ENCODE measurements around the gene LPA.

The LPA gene

GRCh38 chr6:160519603-160520042 is 144.5 kb downstream of the LPA start:
- no peaks in the 10 kb centered on the region for H3K36me3 ChIP-seq
- no peaks in the 10 kb centered on the region for H3K9me3 ChIP-seq
- peaks cover 55% of the 10 kb centered on the region for H3K27me3 ChIP-seq
- H3K27ac ChIP-seq: no peak overlapping the region
- H3K4me1 ChIP-seq (ENCODE audit: control insufficient read depth in 1 of 2, insufficient read depth in 1 of 2, low read depth in 1 of 2, low read length in 1 of 2): peaks cover 2 to 10% of the 10 kb centered on the region in 2 experiments
- H3K4me3 ChIP-seq (ENCODE audit: low read depth in 1 of 2, low read length in 1 of 2): peak overlapping the region; percentile 37 to 45
- TF ChIP-seq CTCF (IDR thresholded peaks at IDR 0.05): peak; percentile 58

GRCh38 chr6:160519133-160519532 is 144.9 kb downstream of the LPA start:
- Histone ChIP-seq H3K36me3 (no peaks in the 10 kb centered on the region), H3K27me3 (peaks cover 55% of the 10 kb centered on the region), H3K4me1 (ENCODE audit: control insufficient read depth in 1 of 2, insufficient read depth in 1 of 2, low read depth in 1 of 2, low read length in 1 of 2) (peaks cover 2 to 10% of the 10 kb centered on the region in 2 experiments), H3K4me3 (ENCODE audit: low read depth in 1 of 2, low read length in 1 of 2) (no peak overlapping the region), H3K9me3 (no peaks in the 10 kb centered on the region), H3K27ac (no peak overlapping the region)
- TF ChIP-seq CTCF (IDR thresholded peaks at IDR 0.05): no peak

GRCh38 chr6:160513836-160514235 is 150.2 kb downstream of the LPA start:
- Histone ChIP-seq H3K27ac (no peak overlapping the region), H3K9me3 (no peaks in the 10 kb centered on the region), H3K36me3 (no peaks in the 10 kb centered on the region), H3K4me3 (ENCODE audit: low read depth in 1 of 2, low read length in 1 of 2) (no peak overlapping the region), H3K4me1 (ENCODE audit: control insufficient read depth in 1 of 2, insufficient read depth in 1 of 2, low read depth in 1 of 2, low read length in 1 of 2) (no peaks in the 10 kb centered on the region), H3K27me3 (peaks cover 7% of the 10 kb centered on the region)
- no peak for TF ChIP-seq CTCF (IDR thresholded peaks at IDR 0.05)

GRCh38 chr6:160510976-160511617 is 153.0 kb downstream of the LPA start:
- Histone ChIP-seq H3K9me3 (no peaks in the 10 kb centered on the region), H3K4me1 (ENCODE audit: control insufficient read depth in 1 of 2, insufficient read depth in 1 of 2, low read depth in 1 of 2, low read length in 1 of 2) (no peaks in the 10 kb centered on the region), H3K27ac (no peak overlapping the region), H3K27me3 (no peaks in the 10 kb centered on the region), H3K36me3 (no peaks in the 10 kb centered on the region), H3K4me3 (ENCODE audit: low read depth in 1 of 2, low read length in 1 of 2) (no peak overlapping the region)
- TF ChIP-seq CTCF (IDR thresholded peaks at IDR 0.05): no peak

GRCh38 chr6:160510199-160510598 is 153.9 kb downstream of the LPA start:
- Histone ChIP-seq H3K36me3 (no peaks in the 10 kb centered on the region), H3K9me3 (no peaks in the 10 kb centered on the region), H3K4me1 (ENCODE audit: control insufficient read depth in 1 of 2, insufficient read depth in 1 of 2, low read depth in 1 of 2, low read length in 1 of 2) (no peaks in the 10 kb centered on the region), H3K4me3 (ENCODE audit: low read depth in 1 of 2, low read length in 1 of 2) (no peak overlapping the region), H3K27ac (no peak overlapping the region), H3K27me3 (no peaks in the 10 kb centered on the region)
- TF ChIP-seq CTCF (IDR thresholded peaks at IDR 0.05): no peak

Data from neutrophil (primary cell).